Liver (tissue), 9 donors: ENCODE measurements around the gene CTTNBP2. TPM values are rescaled to one million over a fixed set of nuclear protein-coding genes. Genes with fewer than 3 reads are reported as not detected.

Experiments
- DNase-seq: peaks from one replicate; pipeline ENCODE4 v3.0.0-alpha.2; 2017; ENCODE audit warnings: low spot score
- H3K27ac ChIP-seq, 2 donors: one replicate each; pipeline ENCODE4 v1.7.0; 2013; ENCODE audit warnings: inconsistent platforms in 2 of 2, low read length in 2 of 2, control low read depth in 1 of 2, low read depth in 1 of 2, mild to moderate bottlenecking in 1 of 2
- H3K27me3 ChIP-seq, 4 donors: one replicate each; pipeline versions ENCODE4 v1.6.1 to v1.7.0; 2013; ENCODE audit warnings: low read length in 3 of 4, inconsistent platforms in 1 of 4, mild to moderate bottlenecking in 1 of 4, moderate library complexity in 1 of 4; ENCODE audit not compliant: control insufficient read depth in 4 of 4, insufficient read depth in 4 of 4
- H3K36me3 ChIP-seq, 4 donors: one replicate each; pipeline versions ENCODE4 v1.6.1 to v1.7.0; 2013; ENCODE audit warnings: low read length in 3 of 4, mild to moderate bottlenecking in 3 of 4, low read depth in 1 of 4, moderate library complexity in 1 of 4; ENCODE audit not compliant: control insufficient read depth in 4 of 4, insufficient read depth in 3 of 4
- H3K4me1 ChIP-seq, 4 donors: one replicate each; pipeline versions ENCODE4 v1.6.1 to v1.7.0; 2013; ENCODE audit warnings: low read length in 3 of 4, mild to moderate bottlenecking in 3 of 4, moderate library complexity in 1 of 4; ENCODE audit not compliant: control insufficient read depth in 4 of 4, insufficient read depth in 4 of 4
- H3K4me3 ChIP-seq, 3 donors: one replicate each; pipeline versions ENCODE4 v1.6.1 to v1.7.0; 2013; ENCODE audit warnings: low read length in 3 of 3, control low read depth in 1 of 3, low read depth in 1 of 3, mild to moderate bottlenecking in 1 of 3
- H3K9ac ChIP-seq, 2 donors: one replicate each; pipeline ENCODE4 v1.7.0; 2013; ENCODE audit warnings: low read length in 2 of 2, mild to moderate bottlenecking in 2 of 2, moderate library complexity in 2 of 2, control low read depth in 1 of 2, low read depth in 1 of 2
- H3K9me3 ChIP-seq, 4 donors: one replicate each; pipeline versions ENCODE4 v1.6.1 to v1.7.0; 2013; ENCODE audit warnings: low read length in 3 of 4; ENCODE audit not compliant: control insufficient read depth in 4 of 4
- ATF3 ChIP-seq: IDR thresholded peaks from 2 replicates; pipeline ENCODE4 v1.6.1; 2016; ENCODE audit warnings: antibody characterized with exemption
- CTCF ChIP-seq: fragments of 150-350 bp; IDR thresholded peaks from 2 replicates; pipeline ENCODE4 v1.5.1; 2017; ENCODE audit warnings: improper control_type of control experiment, low read depth, low read length; ENCODE audit not compliant: missing input control
- EGR1 ChIP-seq, 2 donors: IDR thresholded peaks; 2 replicates each; pipeline ENCODE4 v1.6.1; 2016 to 2018; ENCODE audit warnings: antibody characterized with exemption in 2 of 2, low read depth in 2 of 2
- FOXA1 ChIP-seq: IDR thresholded peaks from 2 replicates; pipeline ENCODE4 v1.6.1; 2016; ENCODE audit warnings: antibody characterized with exemption
- FOXA2 ChIP-seq: IDR thresholded peaks from 2 replicates; pipeline ENCODE4 v1.6.1; 2016; ENCODE audit warnings: antibody characterized with exemption
- GABPA ChIP-seq, 2 donors: IDR thresholded peaks in 1 of 2; conservative IDR thresholded peaks in 1 of 2; 2 replicates each; pipeline ENCODE4 v1.6.1; 2016; ENCODE audit warnings: antibody characterized with exemption in 2 of 2, mild to moderate bottlenecking in 1 of 2, moderate library complexity in 1 of 2
- HNF4A ChIP-seq, 2 donors: conservative IDR thresholded peaks; 2 replicates each; pipeline ENCODE4 v1.6.1; 2016; ENCODE audit warnings: antibody characterized with exemption in 2 of 2, mild to moderate bottlenecking in 2 of 2
- HNF4G ChIP-seq: IDR thresholded peaks from 2 replicates; pipeline ENCODE4 v1.6.1; 2016; ENCODE audit warnings: antibody characterized with exemption
- JUND ChIP-seq, 2 donors: IDR thresholded peaks; 2 replicates each; pipeline ENCODE4 v1.6.1; 2016; ENCODE audit warnings: antibody characterized with exemption in 2 of 2
- NR2F2 ChIP-seq: IDR thresholded peaks from 2 replicates; pipeline ENCODE4 v1.6.1; 2016; ENCODE audit warnings: antibody characterized with exemption
- RXRA ChIP-seq, 2 donors: IDR thresholded peaks; 2 replicates each; pipeline ENCODE4 v1.6.1; 2017 to 2018; ENCODE audit warnings: antibody characterized with exemption in 2 of 2, mild to moderate bottlenecking in 1 of 2
- SP1 ChIP-seq: IDR thresholded peaks from 2 replicates; pipeline ENCODE4 v1.6.1; 2018; ENCODE audit warnings: antibody characterized with exemption, mild to moderate bottlenecking
- TAF1 ChIP-seq: conservative IDR thresholded peaks from 2 replicates; pipeline ENCODE4 v1.6.1; 2016; ENCODE audit warnings: antibody characterized with exemption, mild to moderate bottlenecking
- YY1 ChIP-seq: IDR thresholded peaks from 2 replicates; pipeline ENCODE4 v1.6.1; 2016; ENCODE audit warnings: antibody characterized with exemption, mild to moderate bottlenecking
- WGBS: extraction: QIAGEN DNeasy Blood & Tissue Kit; methylation state at CpG from one replicate; pipeline ENCODE4 v1.1.7; 2013; 5-methylcytosine and 5-hydroxymethylcytosine counted together
- polyA plus RNA-seq, 2 donors: library from polyadenylated mRNA; stranded (reverse) in 1 of 2; unstranded in 1 of 2; fragments of 200-250 nt in 1 of 2; fragments of >200 nt in 1 of 2; fragmentation: Nextera tagmentation in 1 of 2; extraction: Ambion mirVana in 1 of 2; gene quantifications; one replicate each; pipeline versions ENCODE4 v1.2.1 to v1.2.3, GENCODE V29; 2013 to 2015
- total RNA-seq, 2 donors: library from RNA; depleted of rRNA; stranded (reverse); fragments of >200 nt; gene quantifications; one replicate each; pipeline ENCODE4 v1.2.3, GENCODE V29; 2014
- TF ChIP-seq, protein P1 (sequence below): IDR thresholded peaks from 2 replicates; pipeline ENCODE4 v1.6.1; 2016; ENCODE audit warnings: antibody characterized with exemption, mild to moderate bottlenecking
- TF ChIP-seq, protein P2 (sequence below): IDR thresholded peaks from 2 replicates; pipeline ENCODE4 v1.6.1; 2016; ENCODE audit warnings: antibody characterized with exemption
- TF ChIP-seq, protein P3 (sequence below): IDR thresholded peaks from 2 replicates; pipeline ENCODE4 v1.6.1; 2016; ENCODE audit warnings: antibody characterized with exemption
- donor health status: healthy.
- donor health status: healthy.
- donor health status: healthy.
- donor health status: healthy.
- donor health status: healthy.

CTTNBP2 gene
- total and polyA plus RNA-seq, 4 donors: 1.2 to 1.7 (median 1.5) TPM

- H3K27ac ChIP-seq: no peak overlapping the region
- H3K27me3 ChIP-seq: no peaks in the 10 kb centered on the region
- H3K36me3 ChIP-seq: no peaks in the 10 kb centered on the region
- no peak for DNase-seq
- no peak overlapping the region for H3K9ac ChIP-seq
- no peak overlapping the region for H3K4me3 ChIP-seq
- TF ChIP-seq, protein P1, sequence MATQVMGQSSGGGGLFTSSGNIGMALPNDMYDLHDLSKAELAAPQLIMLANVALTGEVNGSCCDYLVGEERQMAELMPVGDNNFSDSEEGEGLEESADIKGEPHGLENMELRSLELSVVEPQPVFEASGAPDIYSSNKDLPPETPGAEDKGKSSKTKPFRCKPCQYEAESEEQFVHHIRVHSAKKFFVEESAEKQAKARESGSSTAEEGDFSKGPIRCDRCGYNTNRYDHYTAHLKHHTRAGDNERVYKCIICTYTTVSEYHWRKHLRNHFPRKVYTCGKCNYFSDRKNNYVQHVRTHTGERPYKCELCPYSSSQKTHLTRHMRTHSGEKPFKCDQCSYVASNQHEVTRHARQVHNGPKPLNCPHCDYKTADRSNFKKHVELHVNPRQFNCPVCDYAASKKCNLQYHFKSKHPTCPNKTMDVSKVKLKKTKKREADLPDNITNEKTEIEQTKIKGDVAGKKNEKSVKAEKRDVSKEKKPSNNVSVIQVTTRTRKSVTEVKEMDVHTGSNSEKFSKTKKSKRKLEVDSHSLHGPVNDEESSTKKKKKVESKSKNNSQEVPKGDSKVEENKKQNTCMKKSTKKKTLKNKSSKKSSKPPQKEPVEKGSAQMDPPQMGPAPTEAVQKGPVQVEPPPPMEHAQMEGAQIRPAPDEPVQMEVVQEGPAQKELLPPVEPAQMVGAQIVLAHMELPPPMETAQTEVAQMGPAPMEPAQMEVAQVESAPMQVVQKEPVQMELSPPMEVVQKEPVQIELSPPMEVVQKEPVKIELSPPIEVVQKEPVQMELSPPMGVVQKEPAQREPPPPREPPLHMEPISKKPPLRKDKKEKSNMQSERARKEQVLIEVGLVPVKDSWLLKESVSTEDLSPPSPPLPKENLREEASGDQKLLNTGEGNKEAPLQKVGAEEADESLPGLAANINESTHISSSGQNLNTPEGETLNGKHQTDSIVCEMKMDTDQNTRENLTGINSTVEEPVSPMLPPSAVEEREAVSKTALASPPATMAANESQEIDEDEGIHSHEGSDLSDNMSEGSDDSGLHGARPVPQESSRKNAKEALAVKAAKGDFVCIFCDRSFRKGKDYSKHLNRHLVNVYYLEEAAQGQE: no peak
- TF ChIP-seq RXRA (IDR thresholded peaks at IDR 0.05) (no peak), HNF4G (no peak), HNF4A (conservative IDR thresholded peaks at IDR 0.05) (no peak), CTCF (no peak), FOXA2 (no peak), ATF3 (no peak), YY1 (no peak), EGR1 (IDR thresholded peaks at IDR 0.05; ENCODE audit: low read depth in 2 of 2) (no peak), TAF1 (no peak), GABPA (IDR thresholded peaks at IDR 0.05 in 1 of 2, conservative IDR thresholded peaks at IDR 0.05 in 1 of 2) (no peak), FOXA1 (no peak)
- TF ChIP-seq, protein P2, sequence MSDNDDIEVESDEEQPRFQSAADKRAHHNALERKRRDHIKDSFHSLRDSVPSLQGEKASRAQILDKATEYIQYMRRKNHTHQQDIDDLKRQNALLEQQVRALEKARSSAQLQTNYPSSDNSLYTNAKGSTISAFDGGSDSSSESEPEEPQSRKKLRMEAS: no peak
- TF ChIP-seq, protein P3, sequence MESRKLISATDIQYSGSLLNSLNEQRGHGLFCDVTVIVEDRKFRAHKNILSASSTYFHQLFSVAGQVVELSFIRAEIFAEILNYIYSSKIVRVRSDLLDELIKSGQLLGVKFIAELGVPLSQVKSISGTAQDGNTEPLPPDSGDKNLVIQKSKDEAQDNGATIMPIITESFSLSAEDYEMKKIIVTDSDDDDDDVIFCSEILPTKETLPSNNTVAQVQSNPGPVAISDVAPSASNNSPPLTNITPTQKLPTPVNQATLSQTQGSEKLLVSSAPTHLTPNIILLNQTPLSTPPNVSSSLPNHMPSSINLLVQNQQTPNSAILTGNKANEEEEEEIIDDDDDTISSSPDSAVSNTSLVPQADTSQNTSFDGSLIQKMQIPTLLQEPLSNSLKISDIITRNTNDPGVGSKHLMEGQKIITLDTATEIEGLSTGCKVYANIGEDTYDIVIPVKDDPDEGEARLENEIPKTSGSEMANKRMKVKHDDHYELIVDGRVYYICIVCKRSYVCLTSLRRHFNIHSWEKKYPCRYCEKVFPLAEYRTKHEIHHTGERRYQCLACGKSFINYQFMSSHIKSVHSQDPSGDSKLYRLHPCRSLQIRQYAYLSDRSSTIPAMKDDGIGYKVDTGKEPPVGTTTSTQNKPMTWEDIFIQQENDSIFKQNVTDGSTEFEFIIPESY: no peak
- no peaks in the 10 kb centered on the region for H3K9me3 ChIP-seq
- no peaks in the 10 kb centered on the region for H3K4me1 ChIP-seq
Observed at GRCh38 chr7:117856196-117856595, 17.0 kb downstream of the CTTNBP2 start.

- Histone ChIP-seq H3K9ac (no peak overlapping the region), H3K36me3 (no peaks in the 10 kb centered on the region), H3K27me3 (no peaks in the 10 kb centered on the region), H3K4me1 (no peaks in the 10 kb centered on the region), H3K4me3 (no peak overlapping the region), H3K27ac (no peak overlapping the region), H3K9me3 (no peaks in the 10 kb centered on the region)
- no peak for DNase-seq
- 85% methylated on average over 1 of the region's 1 CpG for WGBS
- no peak for TF ChIP-seq TAF1
- TF ChIP-seq FOXA2: no peak
- TF ChIP-seq, protein P3: no peak
- TF ChIP-seq CTCF: no peak
- TF ChIP-seq EGR1 (IDR thresholded peaks at IDR 0.05; ENCODE audit: low read depth in 2 of 2): no peak
- TF ChIP-seq NR2F2: no peak
- TF ChIP-seq SP1: no peak
- TF ChIP-seq JUND (IDR thresholded peaks at IDR 0.05): no peak
- TF ChIP-seq YY1: no peak
Observed at GRCh38 chr7:117854186-117854585, 19.1 kb downstream of the CTTNBP2 start.
